Measurements from ENCODE around the gene AMHR2. TPM values are rescaled to one million over a fixed set of nuclear protein-coding genes. Genes with fewer than 3 reads are reported as not detected.
"Not testable (repeated sequence)": the region's sequence is repeated elsewhere in the genome, so short reads cannot be mapped to it uniquely, and the experiment has no call there.

The AMHR2 gene
- total RNA-seq, 1 donor from 2014 or later: 0.46 TPM

GRCh38 chr12:53380104-53380793, 43.4 kb upstream of the AMHR2 start, which contains the start of gene SP1:
Gene SP1 (plus strand): TSS chr12:53380176. CDS start chr12:53380292, 116 bp downstream.
- intact Hi-C loops (cut with DNase I): no loop called here
- H3K9me3 ChIP-seq: no peaks in the 10 kb centered on the region
- peaks cover 52% of the 10 kb centered on the region for H3K4me1 ChIP-seq
- peak; percentile 88 for ATAC-seq
- peak within 1 kb of the TSS; percentile 97 for H3K27ac ChIP-seq
- no peaks in the 10 kb centered on the region for H3K27me3 ChIP-seq
- peak within 1 kb of the TSS; percentile 62 for H3K4me3 ChIP-seq
- peaks cover 31% of the 10 kb centered on the region for H3K36me3 ChIP-seq
- DNase-seq: peak; percentile 99
- TF ChIP-seq CTCF (IDR thresholded peaks at IDR 0.05): no peak

GRCh38 chr12:53380794-53381730, 42.6 kb upstream of the AMHR2 start:
- ATAC-seq (no peak), DNase-seq (peak; percentile 53)
- no peaks in the 10 kb centered on the region for H3K27me3 ChIP-seq
- peak overlapping the region; percentile 53 for H3K4me3 ChIP-seq
- H3K27ac ChIP-seq: peak overlapping the region; percentile 49
- H3K36me3 ChIP-seq: peaks cover 31% of the 10 kb centered on the region
- no peaks in the 10 kb centered on the region for H3K9me3 ChIP-seq
- H3K4me1 ChIP-seq: peaks cover 60% of the 10 kb centered on the region
- TF ChIP-seq CTCF (IDR thresholded peaks at IDR 0.05): no peak
- intact Hi-C loops (cut with DNase I): no loop called here

GRCh38 chr12:53381731-53382630, 41.7 kb upstream of the AMHR2 start:
- peak; percentile 48 for TF ChIP-seq CTCF (IDR thresholded peaks at IDR 0.05)
- ATAC-seq (no peak), DNase-seq (peak; percentile 65)
- intact Hi-C loops (cut with DNase I): no loop called here
- H3K9me3 ChIP-seq: no peaks in the 10 kb centered on the region
- peaks cover 69% of the 10 kb centered on the region for H3K4me1 ChIP-seq
- peak overlapping the region; percentile 53 for H3K4me3 ChIP-seq
- H3K27me3 ChIP-seq: no peaks in the 10 kb centered on the region
- peak overlapping the region; percentile 49 for H3K27ac ChIP-seq
- peaks cover 31% of the 10 kb centered on the region for H3K36me3 ChIP-seq

- Histone ChIP-seq H3K27me3 (no peaks in the 10 kb centered on the region), H3K27ac (no peak overlapping the region), H3K9me3 (no peaks in the 10 kb centered on the region), H3K4me3 (peak overlapping the region; percentile 33), H3K4me1 (peaks cover 78% of the 10 kb centered on the region), H3K36me3 (peaks cover 35% of the 10 kb centered on the region)
- TF ChIP-seq CTCF (IDR thresholded peaks at IDR 0.05): no peak
- ATAC-seq (no peak), DNase-seq (peak; percentile 22)
- intact Hi-C loops (cut with DNase I): no loop called here
Observed at GRCh38 chr12:53383258-53383657, 40.4 kb upstream of the AMHR2 start.

- H3K27ac ChIP-seq; intact Hi-C loops (cut with DNase I); H3K27me3 ChIP-seq; ATAC-seq; H3K9me3 ChIP-seq: not testable (repeated sequence)
- Histone ChIP-seq H3K4me3 (peak overlapping the region; percentile 27), H3K36me3 (peaks cover 43% of the 10 kb centered on the region), H3K4me1 (peaks cover 96% of the 10 kb centered on the region)
- DNase-seq: peak; percentile 29
Observed at GRCh38 chr12:53386381-53386780, 37.3 kb upstream of the AMHR2 start.
